ENCODE results near the gene C11orf86. TPM values are rescaled to one million over a fixed set of nuclear protein-coding genes. Genes with fewer than 3 reads are reported as not detected.
A peak's percentile ranks its signal among the peaks of the same experiment; 100 is the strongest.

Gene C11orf86
- total RNA-seq, 1 experiment from 2014 or later: 0.25 TPM

DNA sequence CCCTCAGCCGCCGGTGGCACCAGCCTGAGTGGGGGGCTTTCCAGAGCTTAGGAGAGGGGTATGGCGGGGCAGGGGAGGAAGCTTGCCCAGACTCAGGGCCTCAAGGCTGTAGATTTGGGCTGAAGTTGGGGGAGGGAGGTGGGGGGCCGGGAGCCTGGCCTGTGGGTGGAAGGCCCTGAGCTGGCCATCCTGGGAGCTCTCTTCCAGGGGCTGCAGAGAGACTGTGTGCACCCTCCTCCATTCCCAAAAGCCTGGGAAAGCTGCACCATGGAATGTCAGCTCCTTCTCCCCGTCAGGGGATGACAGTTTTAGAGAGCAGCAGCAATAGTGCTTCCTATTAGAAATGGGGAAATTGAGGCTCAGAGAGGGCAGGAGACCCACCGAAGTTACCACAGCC is 48.9 kb downstream of the C11orf86 start:
- POLR2A ChIA-PET: interaction anchor here (0.6 to 1.6 kb wide), 2 partner anchors 52 to 606 kb away, joined by 3 to 5 read pairs; partner anchors contain the start of gene NUDT8
- no peaks in the 10 kb centered on the region for H3K9me2 ChIP-seq (ENCODE audit: insufficient read depth)

More for the DNA sequence above, 48.9 kb downstream of the C11orf86 start:
- no peaks in the 10 kb centered on the region for H3K27me3 ChIP-seq (ENCODE audit: insufficient read depth, low read length)
- no peak overlapping the region for H2AFZ ChIP-seq (ENCODE audit: low read depth, low read length, poor library complexity, severe bottlenecking)
- no peak for ATAC-seq
- peak overlapping the region; percentile 16 to 34; a peak in 3 of 4 replicates for H3K4me3 ChIP-seq (replicated peaks in 1 of 2; ENCODE audit: low read depth in 1 of 2, low read length in 2 of 2)
- H3K9me3 ChIP-seq (ENCODE audit: control insufficient read depth in 1 of 2, insufficient read depth in 1 of 2, low read depth in 1 of 2, low read length in 2 of 2): no peaks in the 10 kb centered on the region
- intact Hi-C loops (cut with micrococcal nuclease): loop anchor here (5.0 kb wide), 3 partner anchors 37 to 617 kb away; no protein-coding TSS in a partner anchor
- no peaks in the 10 kb centered on the region for H3K79me2 ChIP-seq (ENCODE audit: insufficient read depth, low read length)
- H3K9ac ChIP-seq (ENCODE audit: low read length): no peak overlapping the region
- RAD21 ChIA-PET (ENCODE audit: low non-redundant PET in 1 of 2, low total read pairs in 2 of 2, uncharacterized antibody in 2 of 2, unreplicated experiment in 2 of 2): no interaction called here
- TSS peak; percentile 22 for BruUV-seq (replicated peaks)
- peaks cover 40 to 52% of the 10 kb centered on the region in 2 experiments for H3K4me1 ChIP-seq (ENCODE audit: control insufficient read depth in 1 of 2, insufficient read depth in 2 of 2, low read length in 2 of 2)
- CTCF ChIA-PET: interaction anchor here (0.7 kb wide), 1 partner anchor 143 kb away, joined by 3 read pairs; no protein-coding TSS in a partner anchor
- H3K27ac ChIP-seq (ENCODE audit: low read depth, low read length): no peak overlapping the region; the same call in 1 of the 2 replicates
- H4K20me1 ChIP-seq (ENCODE audit: insufficient read depth): no peaks in the 10 kb centered on the region
- DNase-seq (ENCODE audit: low read depth, low spot score): no peak
- TF ChIP-seq JUND (IDR thresholded peaks at IDR 0.05) (no peak), ZNF274 (IDR thresholded peaks at IDR 0.05; ENCODE audit: low read depth, low read length) (no peak), SIN3A (IDR thresholded peaks at IDR 0.05; ENCODE audit: low read depth) (no peak), CTCF (IDR thresholded peaks at IDR 0.05 in 2 of 3, conservative IDR thresholded peaks at IDR 0.05 in 1 of 3; ENCODE audit: borderline replicate concordance in 1 of 3, insufficient read depth in 1 of 3, low read depth in 2 of 3, low read length in 2 of 3) (no peak), ELF1 (IDR thresholded peaks at IDR 0.05; ENCODE audit: borderline replicate concordance, low read depth) (no peak), ATF3 (IDR thresholded peaks at IDR 0.05) (no peak), TCF7L2 (IDR thresholded peaks at IDR 0.05; ENCODE audit: borderline replicate concordance, extremely low read depth, insufficient read depth, insufficient read length) (no peak), FOSL1 (IDR thresholded peaks at IDR 0.05; ENCODE audit: low read depth) (no peak), SP1 (IDR thresholded peaks at IDR 0.05; ENCODE audit: low read depth) (no peak), EZH2phosphoT487 (IDR thresholded peaks at IDR 0.05; ENCODE audit: borderline replicate concordance) (no peak), POLR2AphosphoS5 (IDR thresholded peaks at IDR 0.05; ENCODE audit: low read depth, low read length) (no peak), YY1 (IDR thresholded peaks at IDR 0.05; ENCODE audit: extremely low read depth, insufficient replicate concordance, low read depth, low read length) (no peak), CBX3 (IDR thresholded peaks at IDR 0.05; ENCODE audit: low read depth) (no peak), ZFX (IDR thresholded peaks at IDR 0.05) (no peak), POLR2A (IDR thresholded peaks at IDR 0.05; ENCODE audit: borderline replicate concordance, extremely low read depth, insufficient read depth, insufficient read length) (no peak), EGR1 (IDR thresholded peaks at IDR 0.05; ENCODE audit: low read depth) (no peak)
- TF ChIP-seq, protein P1, sequence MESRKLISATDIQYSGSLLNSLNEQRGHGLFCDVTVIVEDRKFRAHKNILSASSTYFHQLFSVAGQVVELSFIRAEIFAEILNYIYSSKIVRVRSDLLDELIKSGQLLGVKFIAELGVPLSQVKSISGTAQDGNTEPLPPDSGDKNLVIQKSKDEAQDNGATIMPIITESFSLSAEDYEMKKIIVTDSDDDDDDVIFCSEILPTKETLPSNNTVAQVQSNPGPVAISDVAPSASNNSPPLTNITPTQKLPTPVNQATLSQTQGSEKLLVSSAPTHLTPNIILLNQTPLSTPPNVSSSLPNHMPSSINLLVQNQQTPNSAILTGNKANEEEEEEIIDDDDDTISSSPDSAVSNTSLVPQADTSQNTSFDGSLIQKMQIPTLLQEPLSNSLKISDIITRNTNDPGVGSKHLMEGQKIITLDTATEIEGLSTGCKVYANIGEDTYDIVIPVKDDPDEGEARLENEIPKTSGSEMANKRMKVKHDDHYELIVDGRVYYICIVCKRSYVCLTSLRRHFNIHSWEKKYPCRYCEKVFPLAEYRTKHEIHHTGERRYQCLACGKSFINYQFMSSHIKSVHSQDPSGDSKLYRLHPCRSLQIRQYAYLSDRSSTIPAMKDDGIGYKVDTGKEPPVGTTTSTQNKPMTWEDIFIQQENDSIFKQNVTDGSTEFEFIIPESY (IDR thresholded peaks at IDR 0.05; ENCODE audit: extremely low read depth, insufficient replicate concordance, low read length): no peak
- TF ChIP-seq, protein P2, sequence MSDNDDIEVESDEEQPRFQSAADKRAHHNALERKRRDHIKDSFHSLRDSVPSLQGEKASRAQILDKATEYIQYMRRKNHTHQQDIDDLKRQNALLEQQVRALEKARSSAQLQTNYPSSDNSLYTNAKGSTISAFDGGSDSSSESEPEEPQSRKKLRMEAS (IDR thresholded peaks at IDR 0.05): no peak
- peak overlapping the region; percentile 60 for H3K4me2 ChIP-seq (ENCODE audit: low read length)
- no peaks in the 10 kb centered on the region for H3K36me3 ChIP-seq (ENCODE audit: control insufficient read depth in 1 of 2, insufficient read depth in 2 of 2, low read length in 2 of 2)
